ENCODE results near the gene TMEM218. TPM values are rescaled to one million over a fixed set of nuclear protein-coding genes. Genes with fewer than 3 reads are reported as not detected.

The TMEM218 gene
- total and polyA plus RNA-seq, 2 donors (not counting 3 experiments of a cell fraction or from before 2014, with no cell fraction given) = 23.8 to 45.1 TPM

- no TSS peak for BruUV-seq (replicated peaks)
- POLR2A ChIA-PET = interaction anchor here (0.7 kb wide), 1 partner anchor 131 kb away, joined by 8 read pairs; no protein-coding TSS in a partner anchor
- DNase-seq (ENCODE audit: low read depth, low spot score) (no peak), FAIRE-seq (no peak)
- no peaks in the 10 kb centered on the region for H3K9me3 ChIP-seq (replicated peaks; ENCODE audit: control insufficient read depth, insufficient read depth, low read length)
- intact Hi-C loops (cut with micrococcal nuclease) = no loop called here
- no peak overlapping the region for H3K4me2 ChIP-seq (ENCODE audit: insufficient read depth, low read length)
- no peak overlapping the region for H3K4me3 ChIP-seq (replicated peaks in 1 of 3; ENCODE audit: insufficient read depth in 1 of 3, low read depth in 1 of 3, low read length in 3 of 3)
- no peaks in the 10 kb centered on the region for H4K20me1 ChIP-seq (replicated peaks; ENCODE audit: control insufficient read depth, extremely low read depth, insufficient read depth, low read length)
- H2AFZ ChIP-seq (ENCODE audit: low read depth, low read length) = peak overlapping the region; percentile 71
- H3K79me2 ChIP-seq (ENCODE audit: control insufficient read depth, insufficient read depth, low read length) = no peaks in the 10 kb centered on the region
- peaks cover 12% of the 10 kb centered on the region for H3K4me1 ChIP-seq (ENCODE audit: control insufficient read depth, extremely low read depth, insufficient read depth, low read length)
- H3K9me1 ChIP-seq (replicated peaks; ENCODE audit: control insufficient read depth, extremely low read depth, insufficient read depth, low read length) = no peaks in the 10 kb centered on the region
- no peaks in the 10 kb centered on the region for H3K36me3 ChIP-seq (ENCODE audit: control insufficient read depth in 2 of 2, extremely low read depth in 1 of 2, insufficient read depth in 2 of 2, low read length in 2 of 2)
- dilution Hi-C loops (cut with MboI; ENCODE audit: extremely low pct_ligation_motif_present, low sequenced_read_pairs) = no loop called here
- peak overlapping the region; percentile 20 for H3K9ac ChIP-seq (replicated peaks; ENCODE audit: extremely low read depth, insufficient read depth, low read length)
- H3K27ac ChIP-seq (ENCODE audit: insufficient read depth, low read depth, low read length) = peak overlapping the region; percentile 52
- TF ChIP-seq POLR2A (IDR thresholded peaks at IDR 0.05; ENCODE audit: low read depth, low read length) (no peak), POLR2AphosphoS5 (IDR thresholded peaks at IDR 0.05; ENCODE audit: insufficient read depth, low read depth, low read length) (no peak), EZH2 (IDR thresholded peaks at IDR 0.05; ENCODE audit: borderline replicate concordance, low read depth, low read length, severe bottlenecking) (no peak)
- H3K27me3 ChIP-seq (ENCODE audit: control insufficient read depth in 2 of 2, insufficient read depth in 2 of 2, low read length in 2 of 2) = no peaks in the 10 kb centered on the region
- CTCF ChIA-PET = interaction anchor here (0.5 to 1.6 kb wide), 11 partner anchors 8 to 346 kb away, joined by 3 to 11 read pairs (median 4); partner anchors contain the start of gene TMEM218
Measured at GRCh38 chr11:125083312-125084056, 27.9 kb downstream of the TMEM218 start.

- ChIA-PET CTCF (interaction anchor here (0.5 to 1.6 kb wide), 12 partner anchors 9 to 346 kb away, joined by 3 to 11 read pairs (median 4); partner anchors contain the start of gene TMEM218), POLR2A (interaction anchor here (0.6 to 0.7 kb wide), 2 partner anchors 132 to 204 kb away, joined by 3 to 8 read pairs; no protein-coding TSS in a partner anchor)
- H2AFZ ChIP-seq (ENCODE audit: low read depth, low read length) = peak overlapping the region; percentile 71
- no peak overlapping the region for H3K4me3 ChIP-seq (replicated peaks in 1 of 3; ENCODE audit: insufficient read depth in 1 of 3, low read depth in 1 of 3, low read length in 3 of 3)
- H3K27ac ChIP-seq (ENCODE audit: insufficient read depth, low read depth, low read length) = peak overlapping the region; percentile 52
- peak; percentile 77 for DNase-seq (ENCODE audit: low read depth, low spot score)
- H3K9ac ChIP-seq (replicated peaks; ENCODE audit: extremely low read depth, insufficient read depth, low read length) = no peak overlapping the region
- H3K9me1 ChIP-seq (replicated peaks; ENCODE audit: control insufficient read depth, extremely low read depth, insufficient read depth, low read length) = no peaks in the 10 kb centered on the region
- H3K4me2 ChIP-seq (ENCODE audit: insufficient read depth, low read length) = peak overlapping the region; percentile 2
- peak; percentile 96 for FAIRE-seq
- intact Hi-C loops (cut with micrococcal nuclease) = no loop called here
- dilution Hi-C loops (cut with MboI; ENCODE audit: extremely low pct_ligation_motif_present, low sequenced_read_pairs) = no loop called here
- TF ChIP-seq GATA2 (IDR thresholded peaks at IDR 0.05; ENCODE audit: insufficient read depth, insufficient read length, low read depth, low read length) (no peak), MYC (IDR thresholded peaks at IDR 0.05; ENCODE audit: low read depth, low read length) (no peak), POLR2A (IDR thresholded peaks at IDR 0.05; ENCODE audit: low read depth, low read length) (no peak), FOS (IDR thresholded peaks at IDR 0.05; ENCODE audit: borderline replicate concordance, insufficient read depth, low read length) (peak; percentile 56), CTCF (IDR thresholded peaks at IDR 0.05; ENCODE audit: extremely low read depth in 1 of 2, insufficient read depth in 1 of 2, low read depth in 1 of 2, low read length in 2 of 2) (no peak), JUN (IDR thresholded peaks at IDR 0.05; ENCODE audit: borderline replicate concordance, insufficient read depth, insufficient read length, low read depth) (no peak), POLR2AphosphoS5 (IDR thresholded peaks at IDR 0.05; ENCODE audit: insufficient read depth, low read depth, low read length) (peak; percentile 51), EZH2 (IDR thresholded peaks at IDR 0.05; ENCODE audit: borderline replicate concordance, low read depth, low read length, severe bottlenecking) (no peak), MAX (IDR thresholded peaks at IDR 0.05; ENCODE audit: insufficient read depth, insufficient read length) (no peak)
- H3K4me1 ChIP-seq (ENCODE audit: control insufficient read depth, extremely low read depth, insufficient read depth, low read length) = peaks cover 12% of the 10 kb centered on the region
- no peaks in the 10 kb centered on the region for H4K20me1 ChIP-seq (replicated peaks; ENCODE audit: control insufficient read depth, extremely low read depth, insufficient read depth, low read length)
- no TSS peak for BruUV-seq (replicated peaks)
- no peaks in the 10 kb centered on the region for H3K79me2 ChIP-seq (ENCODE audit: control insufficient read depth, insufficient read depth, low read length)
- no peaks in the 10 kb centered on the region for H3K27me3 ChIP-seq (ENCODE audit: control insufficient read depth in 2 of 2, insufficient read depth in 2 of 2, low read length in 2 of 2)
- H3K9me3 ChIP-seq (replicated peaks; ENCODE audit: control insufficient read depth, insufficient read depth, low read length) = no peaks in the 10 kb centered on the region
- no peaks in the 10 kb centered on the region for H3K36me3 ChIP-seq (ENCODE audit: control insufficient read depth in 2 of 2, extremely low read depth in 1 of 2, insufficient read depth in 2 of 2, low read length in 2 of 2)
Measured at GRCh38 chr11:125082611-125083311, 28.7 kb downstream of the TMEM218 start.
